Endothelial cell of umbilical vein (primary cell): ENCODE results near the gene CARD9. TPM values are rescaled to one million over a fixed set of nuclear protein-coding genes. Genes with fewer than 3 reads are reported as not detected.

ENCODE experiments used
- BruUV-seq: library from RNA; stranded (reverse); fragments of 400-500 nt; replicated peaks from 2 replicates; lab custom pipeline; 2021; lab: Mats Ljungman, UMichigan
- CTCF ChIA-PET: fragments of 300-600, 350-600 bp; sonication (Branson Sonifier 250); formaldehyde crosslinking; loops from one replicate; lab custom pipeline; 2021; ENCODE audit warnings: antibody characterized with exemption, inconsistent platforms; lab: Charles Lee
- POLR2A ChIA-PET: fragments of 300-600, 350-600 bp; sonication (Branson Sonifier 250); formaldehyde crosslinking; loops from one replicate; lab custom pipeline; 2021; ENCODE audit warnings: antibody characterized with exemption, inconsistent platforms; lab: Charles Lee
- DNase-seq: peaks from one replicate; pipeline ENCODE4 v3.0.0-alpha.2; 2011; ENCODE audit warnings: low read depth, low spot score
- FAIRE-seq: peaks from 2 replicates; lab custom pipeline; 2011; peaks lifted over from hg19 to GRCh38; lab: Jason Lieb, UNC
- H2AFZ ChIP-seq: 2 replicates; pipeline ENCODE4 v1.6.0; 2012; ENCODE audit warnings: low read depth, low read length, control low read depth, inconsistent platforms
- H3K27ac ChIP-seq: 2 replicates; pipeline ENCODE4 v1.5.1; 2011; ENCODE audit warnings: low read depth, mild to moderate bottlenecking, control low read depth, low read length, moderate library complexity; ENCODE audit not compliant: insufficient read depth
- H3K27me3 ChIP-seq, 2 experiments: 2 replicates each; pipeline versions ENCODE4 v1.6.0 to v1.6.1; 2011; ENCODE audit warnings: low read length in 2 of 2, mixed read lengths in 1 of 2; ENCODE audit not compliant: control insufficient read depth in 2 of 2, insufficient read depth in 2 of 2
- H3K36me3 ChIP-seq, 2 experiments: 2 replicates in 1 of 2; 3 replicates in 1 of 2; pipeline ENCODE4 v1.5.1; 2011; ENCODE audit warnings: low read length in 2 of 2, mild to moderate bottlenecking in 1 of 2, moderate library complexity in 1 of 2; ENCODE audit not compliant: control insufficient read depth in 2 of 2, insufficient read depth in 2 of 2; ENCODE audit errors: extremely low read depth in 1 of 2
- H3K4me1 ChIP-seq: 3 replicates; pipeline ENCODE4 v1.5.1; 2011; ENCODE audit warnings: mild to moderate bottlenecking, low read length; ENCODE audit not compliant: control insufficient read depth, insufficient read depth; ENCODE audit errors: extremely low read depth
- H3K4me2 ChIP-seq: 2 replicates; pipeline ENCODE4 v1.6.1; 2011; ENCODE audit warnings: low read length, control low read depth, mixed read lengths; ENCODE audit not compliant: insufficient read depth
- H3K4me3 ChIP-seq, 3 experiments: fragments of 200-600 bp in 1 of 3; sonication (generic), shearing (Covaris generic) in 1 of 3; replicated peaks in 1 of 3; 2 replicates each; pipeline ENCODE4 v1.5.1; 2011 to 2016; ENCODE audit warnings: control low read depth in 3 of 3, low read length in 3 of 3, mild to moderate bottlenecking in 2 of 3, inconsistent platforms in 1 of 3, low read depth in 1 of 3, moderate library complexity in 1 of 3; ENCODE audit not compliant: insufficient read depth in 1 of 3
- H3K79me2 ChIP-seq: 2 replicates; pipeline ENCODE4 v1.6.0; 2012; ENCODE audit warnings: low read length, inconsistent platforms; ENCODE audit not compliant: control insufficient read depth, insufficient read depth
- H3K9ac ChIP-seq: replicated peaks from 2 replicates; pipeline ENCODE3; 2011; ENCODE audit warnings: low read length, control low read depth; ENCODE audit not compliant: insufficient read depth; ENCODE audit errors: extremely low read depth
- H3K9me1 ChIP-seq: replicated peaks from 3 replicates; pipeline ENCODE4 v1.6.0; 2011; ENCODE audit warnings: mild to moderate bottlenecking, low read length; ENCODE audit not compliant: control insufficient read depth, insufficient read depth; ENCODE audit errors: extremely low read depth
- H3K9me3 ChIP-seq: replicated peaks from 2 replicates; pipeline ENCODE4 v1.5.1; 2012; ENCODE audit warnings: low read length, inconsistent platforms; ENCODE audit not compliant: control insufficient read depth, insufficient read depth
- H4K20me1 ChIP-seq: replicated peaks from 2 replicates; pipeline ENCODE3; 2011; ENCODE audit warnings: mild to moderate bottlenecking, low read length; ENCODE audit not compliant: control insufficient read depth, insufficient read depth; ENCODE audit errors: extremely low read depth
- CTCF ChIP-seq, 2 donors: IDR thresholded peaks; 1 replicate in 1 of 2; 2 replicates in 1 of 2; pipeline ENCODE4 v1.5.1; 2011; ENCODE audit warnings: low read length in 2 of 2, mild to moderate bottlenecking in 2 of 2, moderate library complexity in 2 of 2, control low read depth in 1 of 2, inconsistent platforms in 1 of 2, low read depth in 1 of 2; ENCODE audit not compliant: insufficient read depth in 1 of 2; ENCODE audit errors: extremely low read depth in 1 of 2
- EZH2 ChIP-seq: IDR thresholded peaks from 2 replicates; pipeline ENCODE4 v1.6.1; 2012; ENCODE audit warnings: borderline replicate concordance, low read depth, mild to moderate bottlenecking, moderate library complexity, low read length, inconsistent platforms; ENCODE audit not compliant: severe bottlenecking
- FOS ChIP-seq: IDR thresholded peaks from 2 replicates; pipeline ENCODE4 v1.6.1; 2011; ENCODE audit warnings: mild to moderate bottlenecking, low read length, moderate library complexity, borderline replicate concordance; ENCODE audit not compliant: insufficient read depth
- GATA2 ChIP-seq: IDR thresholded peaks from 2 replicates; pipeline ENCODE4 v1.7.0; 2011; ENCODE audit warnings: low read depth, mild to moderate bottlenecking, moderate library complexity, mixed read lengths, low read length; ENCODE audit not compliant: insufficient read length, insufficient read depth
- JUN ChIP-seq: IDR thresholded peaks from 2 replicates; pipeline ENCODE4 v1.6.1; 2011; ENCODE audit warnings: borderline replicate concordance, low read depth; ENCODE audit not compliant: insufficient read length, insufficient read depth
- MAX ChIP-seq: IDR thresholded peaks from 2 replicates; pipeline ENCODE4 v1.6.1; 2011; ENCODE audit not compliant: insufficient read depth, insufficient read length
- MYC ChIP-seq: IDR thresholded peaks from one replicate; pipeline ENCODE4 v1.6.1; 2011; ENCODE audit warnings: mild to moderate bottlenecking, low read depth, low read length
- POLR2A ChIP-seq: IDR thresholded peaks from 2 replicates; pipeline ENCODE4 v1.6.1; 2012; ENCODE audit warnings: low read depth, mild to moderate bottlenecking, control low read depth, low read length
- POLR2AphosphoS5 ChIP-seq: IDR thresholded peaks from 2 replicates; pipeline ENCODE4 v1.6.1; 2012; ENCODE audit warnings: low read depth, mild to moderate bottlenecking, control low read depth, low read length, moderate library complexity; ENCODE audit not compliant: insufficient read depth
- dilution Hi-C: fragments of 300-500 bp; cut with MboI; formaldehyde crosslinking; loops from one replicate; pipeline ENCODE4 v1.15.0; 2019; ENCODE audit warnings: low sequenced_read_pairs; ENCODE audit not compliant: extremely low pct_ligation_motif_present
- intact Hi-C: fragments of 100-400 bp; cut with micrococcal nuclease; formaldehyde crosslinking; loops from one replicate; pipeline ENCODE4 v1.10.0; 2022
- polyA plus RNA-seq, 4 experiments: library from polyadenylated mRNA; depleted of rRNA in 3 of 4; stranded (reverse) in 3 of 4; unstranded in 1 of 4; fragments of >200 nt; gene quantifications; 2 replicates each; pipeline versions ENCODE4 v1.2.1 to v1.2.3, GENCODE V29; 2011 to 2012; ENCODE audit warnings: missing spikeins in 1 of 4
- total RNA-seq: library from RNA; stranded (reverse); gene quantifications from 2 replicates; pipeline ENCODE4 v1.2.3, GENCODE V29; 2021

Gene CARD9
- total and polyA plus RNA-seq, 2 donors (not counting 3 experiments of a cell fraction or from before 2014, with no cell fraction given): 0.22 to 0.71 TPM

GRCh38 chr9:136326061-136326760 is 47.3 kb downstream of the CARD9 start:
- Histone ChIP-seq H3K27me3 (no peaks in the 10 kb centered on the region), H2AFZ (peak overlapping the region; percentile 10), H3K4me2 (no peak overlapping the region), H3K4me1 (peaks cover 20% of the 10 kb centered on the region), H3K9me3 (no peaks in the 10 kb centered on the region), H3K9me1 (no peaks in the 10 kb centered on the region), H3K36me3 (no peaks in the 10 kb centered on the region), H3K4me3 (no peak overlapping the region), H3K9ac (peak overlapping the region; percentile 29), H3K27ac (peak overlapping the region; percentile 55), H4K20me1 (no peaks in the 10 kb centered on the region), H3K79me2 (peaks cover 30% of the 10 kb centered on the region)
- FAIRE-seq (peak; percentile 18), DNase-seq (peak; percentile 67)
- BruUV-seq: no TSS peak
- dilution Hi-C loops: no loop called here
- TF ChIP-seq MAX (no peak), POLR2A (no peak), GATA2 (no peak), POLR2AphosphoS5 (no peak), FOS (no peak), EZH2 (no peak), CTCF (IDR thresholded peaks at IDR 0.05; ENCODE audit: extremely low read depth in 1 of 2, insufficient read depth in 1 of 2, low read depth in 1 of 2, low read length in 2 of 2) (no peak), JUN (no peak), MYC (no peak)
- intact Hi-C loops: no loop called here
- CTCF ChIA-PET: interaction anchor here (0.7 to 2.8 kb wide), 6 partner anchors 9 to 41 kb away, joined by 3 to 13 read pairs (median 4); partner anchors contain the start of gene DNLZ
- POLR2A ChIA-PET: no interaction called here
